Cardiac septum (tissue), 1 donor: ENCODE measurements around the gene OOSP1. TPM values are rescaled to one million over a fixed set of nuclear protein-coding genes. Genes with fewer than 3 reads are reported as not detected.

Experiments used
- total RNA-seq: library from RNA; stranded (reverse); fragmentation: NEBNext Ultra II Directional; extraction: Animal tissue kit (Norgen Biotek cat#: 25700); gene quantifications from one replicate; pipeline ENCODE4 v1.2.1, GENCODE V29; 2021
- donor health status: DM: no; HTN: no; CAD: no.

OOSP1 gene
- total RNA-seq, 1 donor from 2014 or later = not detected

Other genes starting within 250 kb of the OOSP1 start
- gene OR10V1, start 224.6 kb upstream of the OOSP1 start, total RNA-seq = not detected
- gene STX3, start 183.1 kb upstream of the OOSP1 start, total RNA-seq = 10.0 TPM
- 64.7 TPM for gene MRPL16, start 127.7 kb upstream of the OOSP1 start, total RNA-seq
- not detected for gene CBLIF, start 92.9 kb upstream of the OOSP1 start, total RNA-seq
- gene TCN1, start 71.9 kb upstream of the OOSP1 start, total RNA-seq = not detected
- gene OOSP3, start 59.6 kb upstream of the OOSP1 start, total RNA-seq = not detected
- gene OOSP4A, start 25.6 kb downstream of the OOSP1 start, total RNA-seq = not detected
- gene OOSP4B, start 78.7 kb downstream of the OOSP1 start, total RNA-seq = not detected
- gene OOSP2, start 102.0 kb downstream of the OOSP1 start, total RNA-seq = not detected
- gene MS4A3, start 118.2 kb downstream of the OOSP1 start, total RNA-seq = 0.57 TPM
- 0.67 TPM for gene MS4A2, start 150.2 kb downstream of the OOSP1 start, total RNA-seq
- 22.2 TPM for gene MS4A6A, start 244.7 kb downstream of the OOSP1 start, total RNA-seq